Measurements from ENCODE around the gene BICRAL.

BICRAL gene

DNA sequence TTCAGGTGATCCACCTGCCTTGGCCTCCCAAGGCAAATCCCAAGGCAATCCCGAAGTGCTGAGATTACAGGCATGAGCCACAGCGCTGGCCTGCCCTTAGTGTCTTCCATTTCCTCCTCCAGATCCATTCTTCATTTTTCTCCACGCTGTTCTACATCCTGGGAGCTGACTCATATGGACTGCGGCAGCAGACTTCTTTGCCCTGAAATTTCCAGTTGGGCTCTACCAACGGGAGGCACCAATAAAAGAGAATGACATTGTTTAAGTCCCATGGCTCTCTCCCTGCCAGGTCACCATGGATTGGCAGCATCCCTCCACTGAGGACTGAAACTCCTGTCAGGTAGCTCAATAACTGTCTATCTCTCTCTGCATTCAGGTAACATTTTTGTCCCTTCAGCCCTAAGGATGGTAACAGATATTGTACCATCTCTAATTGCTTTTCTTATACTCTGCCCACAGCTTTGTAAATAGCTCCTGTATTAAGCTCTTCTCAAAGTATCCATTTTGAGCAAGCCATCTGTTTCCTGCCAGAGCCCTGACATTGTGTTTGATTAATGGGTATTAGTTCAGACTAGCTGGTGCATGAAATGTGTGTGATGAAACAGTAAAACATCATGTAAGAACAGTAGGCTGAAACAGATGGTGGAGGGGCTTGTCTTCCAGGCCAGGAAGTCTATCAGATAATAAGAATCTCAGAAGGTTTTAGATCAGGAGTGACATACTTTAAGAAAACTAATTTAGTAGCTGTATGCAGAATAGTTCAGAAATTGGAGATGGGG is 39.5 kb upstream of the BICRAL start:
- Histone ChIP-seq H3K79me2 (ENCODE audit: insufficient read depth, low read depth) (peaks cover 22% of the 10 kb centered on the region), H3K27me3 (ENCODE audit: insufficient read depth, low read depth) (no peaks in the 10 kb centered on the region), H3K27ac (no peak overlapping the region), H2AFZ (ENCODE audit: low read depth) (no peak overlapping the region), H3K4me3 (IDR thresholded peaks at IDR 0.05; ENCODE audit: insufficient read depth, low read depth, low read length) (no peak overlapping the region), H3K4me1 (ENCODE audit: low read depth, poor library complexity, severe bottlenecking) (peaks cover 9% of the 10 kb centered on the region), H3K36me3 (ENCODE audit: insufficient read depth) (no peaks in the 10 kb centered on the region), H3K9ac (no peak overlapping the region), H4K20me1 (ENCODE audit: insufficient read depth) (peaks cover 7% of the 10 kb centered on the region; the same call in 1 of the 2 replicates), H3K4me2 (no peak overlapping the region)
- TF ChIP-seq, protein P1, sequence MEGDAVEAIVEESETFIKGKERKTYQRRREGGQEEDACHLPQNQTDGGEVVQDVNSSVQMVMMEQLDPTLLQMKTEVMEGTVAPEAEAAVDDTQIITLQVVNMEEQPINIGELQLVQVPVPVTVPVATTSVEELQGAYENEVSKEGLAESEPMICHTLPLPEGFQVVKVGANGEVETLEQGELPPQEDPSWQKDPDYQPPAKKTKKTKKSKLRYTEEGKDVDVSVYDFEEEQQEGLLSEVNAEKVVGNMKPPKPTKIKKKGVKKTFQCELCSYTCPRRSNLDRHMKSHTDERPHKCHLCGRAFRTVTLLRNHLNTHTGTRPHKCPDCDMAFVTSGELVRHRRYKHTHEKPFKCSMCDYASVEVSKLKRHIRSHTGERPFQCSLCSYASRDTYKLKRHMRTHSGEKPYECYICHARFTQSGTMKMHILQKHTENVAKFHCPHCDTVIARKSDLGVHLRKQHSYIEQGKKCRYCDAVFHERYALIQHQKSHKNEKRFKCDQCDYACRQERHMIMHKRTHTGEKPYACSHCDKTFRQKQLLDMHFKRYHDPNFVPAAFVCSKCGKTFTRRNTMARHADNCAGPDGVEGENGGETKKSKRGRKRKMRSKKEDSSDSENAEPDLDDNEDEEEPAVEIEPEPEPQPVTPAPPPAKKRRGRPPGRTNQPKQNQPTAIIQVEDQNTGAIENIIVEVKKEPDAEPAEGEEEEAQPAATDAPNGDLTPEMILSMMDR (conservative IDR thresholded peaks at IDR 0.05; ENCODE audit: low read depth, low read length), result no peak

DNA sequence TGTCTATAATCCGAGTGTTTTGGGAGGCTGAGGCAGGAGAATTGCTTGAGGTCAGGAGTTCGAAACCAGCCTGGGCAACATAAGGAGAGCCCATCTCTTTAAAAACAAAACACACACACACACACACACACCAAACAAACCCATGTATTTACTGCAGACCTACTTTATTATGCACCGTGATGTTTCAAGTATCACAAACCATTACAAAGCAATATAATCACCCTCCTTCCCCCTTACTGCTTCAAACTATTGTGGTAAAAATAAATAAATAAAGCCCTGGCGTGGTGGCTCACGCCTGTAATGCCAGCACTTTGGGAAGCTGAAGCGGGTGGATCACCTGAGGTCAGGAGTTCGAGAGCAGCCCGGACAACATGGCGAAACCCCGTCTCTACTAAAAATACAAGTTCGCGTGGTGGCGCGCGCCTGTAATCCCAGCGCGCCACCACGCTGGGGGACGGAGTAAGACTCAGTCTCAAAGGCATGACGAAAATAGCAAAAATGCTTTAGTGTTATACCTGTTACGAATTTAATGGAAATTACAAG is 37.4 kb upstream of the BICRAL start:
- H3K4me3 ChIP-seq (IDR thresholded peaks at IDR 0.05; ENCODE audit: insufficient read depth, low read depth, low read length), result no peak overlapping the region
- H3K79me2 ChIP-seq (ENCODE audit: insufficient read depth, low read depth), result peaks cover 22% of the 10 kb centered on the region
- H3K27me3 ChIP-seq (ENCODE audit: insufficient read depth, low read depth), result no peaks in the 10 kb centered on the region
- peak overlapping the region; percentile 96; the same call in 1 of the 2 replicates for H3K9ac ChIP-seq
- peak overlapping the region; percentile 95 for H3K4me2 ChIP-seq
- H4K20me1 ChIP-seq (ENCODE audit: insufficient read depth), result peaks cover 7% of the 10 kb centered on the region; the same call in 1 of the 2 replicates
- TF ChIP-seq, protein P1 (conservative IDR thresholded peaks at IDR 0.05; ENCODE audit: low read depth, low read length), result no peak
- H3K36me3 ChIP-seq (ENCODE audit: insufficient read depth), result no peaks in the 10 kb centered on the region
- no peak overlapping the region for H2AFZ ChIP-seq (ENCODE audit: low read depth)
- peaks cover 22% of the 10 kb centered on the region for H3K4me1 ChIP-seq (ENCODE audit: low read depth, poor library complexity, severe bottlenecking)
- peak overlapping the region; percentile 92; the same call in 1 of the 2 replicates for H3K27ac ChIP-seq

DNA sequence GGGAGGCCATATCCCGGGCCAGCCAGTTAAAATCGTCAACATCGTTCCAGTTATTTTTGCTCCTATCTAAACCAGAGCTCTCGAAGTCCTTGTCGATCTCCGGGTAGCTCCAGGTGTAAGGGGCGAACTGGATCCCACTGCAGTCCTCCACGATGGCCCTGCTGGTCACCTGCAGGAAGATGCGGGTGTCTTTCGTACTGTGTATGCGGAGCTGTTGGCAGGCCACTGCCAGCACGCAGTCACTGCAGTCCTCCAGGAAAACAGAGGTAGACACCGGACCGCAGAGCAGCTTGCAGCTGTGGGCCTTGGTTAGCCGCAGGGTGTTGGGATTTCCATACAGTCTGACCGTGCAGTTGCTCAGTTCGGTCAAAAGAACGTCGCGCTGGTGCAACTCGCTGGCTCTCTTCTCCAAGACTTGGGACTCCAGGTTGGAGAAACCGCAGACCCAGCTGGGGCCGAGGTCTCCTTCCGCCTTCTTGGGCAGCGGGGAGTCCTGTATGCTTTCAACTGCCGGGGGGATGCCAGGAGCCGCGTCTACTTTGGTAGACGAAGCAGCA is 36.7 kb upstream of the BICRAL start:
- Histone ChIP-seq H4K20me1 (ENCODE audit: insufficient read depth) (peaks cover 7% of the 10 kb centered on the region; the same call in 1 of the 2 replicates), H3K4me1 (ENCODE audit: low read depth, poor library complexity, severe bottlenecking) (peaks cover 22% of the 10 kb centered on the region), H3K27ac (peak overlapping the region; percentile 92), H3K27me3 (ENCODE audit: insufficient read depth, low read depth) (no peaks in the 10 kb centered on the region), H3K4me2 (peak overlapping the region; percentile 95), H3K79me2 (ENCODE audit: insufficient read depth, low read depth) (peaks cover 22% of the 10 kb centered on the region), H3K36me3 (ENCODE audit: insufficient read depth) (no peaks in the 10 kb centered on the region), H3K9ac (peak overlapping the region; percentile 96), H3K4me3 (IDR thresholded peaks at IDR 0.05; ENCODE audit: insufficient read depth, low read depth, low read length) (peak overlapping the region; percentile 62), H2AFZ (ENCODE audit: low read depth) (peak overlapping the region; percentile 53; the same call in 1 of the 2 replicates)
- TF ChIP-seq, protein P1 (conservative IDR thresholded peaks at IDR 0.05; ENCODE audit: low read depth, low read length), result no peak

DNA sequence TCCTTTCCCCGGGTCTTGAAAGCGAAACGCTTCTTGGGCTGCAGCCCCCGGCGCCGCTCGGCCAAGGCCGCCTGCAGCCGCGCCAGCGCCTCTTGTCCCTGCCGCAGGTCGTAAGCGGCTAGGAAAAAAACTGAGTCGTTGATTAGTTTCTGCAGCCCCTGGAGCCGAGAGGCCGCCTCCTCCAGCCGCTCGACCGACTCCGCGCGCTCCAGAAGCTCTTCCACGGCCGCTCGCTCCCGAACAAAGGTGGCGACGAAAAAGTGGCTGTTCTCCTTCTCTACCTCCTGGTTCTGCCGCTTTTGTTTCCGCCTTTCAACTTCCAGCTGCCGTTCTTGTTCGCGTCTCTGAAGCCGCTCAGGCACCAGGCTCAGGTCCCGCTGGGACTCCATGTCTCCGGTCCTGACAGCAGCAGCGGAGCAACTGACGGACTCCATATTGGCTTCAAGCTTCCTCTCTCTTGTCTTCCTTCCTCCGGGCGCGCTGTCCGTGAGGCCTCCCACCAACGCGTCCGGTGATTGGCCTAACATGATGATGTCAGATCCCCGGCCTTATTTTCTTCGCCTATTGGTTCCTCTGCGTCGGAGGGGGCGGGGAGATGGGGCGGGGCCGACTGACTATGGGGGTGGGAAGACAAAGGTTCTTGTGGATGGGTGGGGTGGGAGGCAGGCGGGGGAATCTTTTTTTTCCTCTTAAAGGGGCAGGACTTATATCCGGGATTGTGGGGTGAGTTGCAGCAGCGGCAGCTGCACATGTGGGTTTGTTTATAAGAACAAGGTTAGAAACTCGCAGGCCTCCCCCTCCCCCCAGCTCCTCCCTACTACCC is 36.0 kb upstream of the BICRAL start, which contains the start of gene TBCC:
TSS of gene TBCC (minus strand) at position 464 of the 823 bp plus-strand sequence. CDS start at position 434, 30 bp downstream.
- peaks cover 22% of the 10 kb centered on the region for H3K79me2 ChIP-seq (ENCODE audit: insufficient read depth, low read depth)
- peak within 1 kb of the TSS; percentile 96 for H3K9ac ChIP-seq
- TF ChIP-seq, protein P1 (conservative IDR thresholded peaks at IDR 0.05; ENCODE audit: low read depth, low read length), result no peak
- H3K27me3 ChIP-seq (ENCODE audit: insufficient read depth, low read depth), result no peaks in the 10 kb centered on the region
- H2AFZ ChIP-seq (ENCODE audit: low read depth), result peak within 1 kb of the TSS; percentile 79
- H3K4me3 ChIP-seq (IDR thresholded peaks at IDR 0.05; ENCODE audit: insufficient read depth, low read depth, low read length), result peak within 1 kb of the TSS; percentile 62
- H3K4me1 ChIP-seq (ENCODE audit: low read depth, poor library complexity, severe bottlenecking), result peaks cover 22% of the 10 kb centered on the region
- peak within 1 kb of the TSS; percentile 94 for H3K27ac ChIP-seq
- H3K4me2 ChIP-seq, result peak within 1 kb of the TSS; percentile 95
- H3K36me3 ChIP-seq (ENCODE audit: insufficient read depth), result no peaks in the 10 kb centered on the region
- peaks cover 7% of the 10 kb centered on the region; the same call in 1 of the 2 replicates for H4K20me1 ChIP-seq (ENCODE audit: insufficient read depth)

Measured in KMS-11 (cell line).